GM18519 (cell line): ENCODE measurements around the gene AGPAT3.

Experiments
- ATAC-seq: cut with Tn5 transposase; IDR thresholded peaks from one replicate; pipeline ENCODE4 v1.9.1; 2021; ENCODE audit warnings: mild to moderate bottlenecking, moderate library complexity; ENCODE audit not compliant: unreplicated experiment, low FRiP score

The AGPAT3 gene

GRCh38 chr21:43861706-43862105, 3.3 kb upstream of the AGPAT3 start:
- ATAC-seq = no peak

GRCh38 chr21:43864313-43864961, 586 bp upstream of the AGPAT3 start:
- no peak for ATAC-seq

- ATAC-seq = no peak
Measured at GRCh38 chr21:43865540-43866259, 677 bp downstream of the AGPAT3 start.

GRCh38 chr21:43866260-43866629, 1.2 kb downstream of the AGPAT3 start:
- no peak for ATAC-seq

GRCh38 chr21:43866659-43867331, 1.8 kb downstream of the AGPAT3 start:
- no peak for ATAC-seq

- no peak for ATAC-seq
Measured at GRCh38 chr21:43867332-43867703, 2.3 kb downstream of the AGPAT3 start.

- ATAC-seq = no peak
Measured at GRCh38 chr21:43867948-43868347, 2.9 kb downstream of the AGPAT3 start.

GRCh38 chr21:43868461-43868860, 3.4 kb downstream of the AGPAT3 start:
- ATAC-seq = no peak

GRCh38 chr21:43869486-43870325, 4.7 kb downstream of the AGPAT3 start:
- ATAC-seq = no peak

- no peak for ATAC-seq
Measured at GRCh38 chr21:43871487-43871886, 6.5 kb downstream of the AGPAT3 start.

- ATAC-seq = no peak
Measured at GRCh38 chr21:43872531-43873197, 7.6 kb downstream of the AGPAT3 start.

- ATAC-seq = no peak
Measured at GRCh38 chr21:43873673-43874072, 8.7 kb downstream of the AGPAT3 start.

- ATAC-seq = no peak
Measured at GRCh38 chr21:43874085-43874805, 9.2 kb downstream of the AGPAT3 start.

- ATAC-seq = no peak
Measured at GRCh38 chr21:43876605-43877004, 11.6 kb downstream of the AGPAT3 start.

GRCh38 chr21:43877936-43878575, 13.0 kb downstream of the AGPAT3 start:
- no peak for ATAC-seq

GRCh38 chr21:43879348-43880110, 14.5 kb downstream of the AGPAT3 start:
- ATAC-seq = no peak

- no peak for ATAC-seq
Measured at GRCh38 chr21:43880111-43880985, 15.3 kb downstream of the AGPAT3 start.

GRCh38 chr21:43881283-43881682, 16.3 kb downstream of the AGPAT3 start:
- no peak for ATAC-seq
